Gastroesophageal sphincter (tissue), 4 donors: ENCODE results near the gene ZMIZ2. TPM values are rescaled to one million over a fixed set of nuclear protein-coding genes. Genes with fewer than 3 reads are reported as not detected.
"Not testable (repeated sequence)": the region's sequence is repeated elsewhere in the genome, so short reads cannot be mapped to it uniquely, and the experiment has no call there.

Experiments used
- ATAC-seq: fragments of 150-250 bp; one replicate; pipeline ENCODE4 v1.9.1; 2016; ENCODE audit warnings: mild to moderate bottlenecking, moderate library complexity
- H3K27ac ChIP-seq, 4 donors: fragments of 200-600 bp; sonication (generic) in 3 of 4; 1 replicate in 3 of 4; 2 replicates in 1 of 4; pipeline ENCODE4 v1.5.1; 2016 to 2019
- H3K27me3 ChIP-seq: fragments of 200-600 bp; sonication (generic); one replicate; pipeline ENCODE4 v1.5.1; 2019
- H3K36me3 ChIP-seq, 2 donors: fragments of 200-600 bp; sonication (generic); one replicate each; pipeline ENCODE4 v1.5.1; 2019; ENCODE audit warnings: control low read depth in 1 of 2
- H3K4me1 ChIP-seq, 3 donors: fragments of 200-600 bp; sonication (generic); 1 replicate in 2 of 3; 2 replicates in 1 of 3; pipeline ENCODE4 v1.5.1; 2016 to 2019; ENCODE audit warnings: control low read depth in 2 of 3
- H3K4me3 ChIP-seq, 2 donors: fragments of 200-600 bp; sonication (generic); one replicate each; pipeline ENCODE4 v1.5.1; 2019; ENCODE audit warnings: mild to moderate bottlenecking in 1 of 2, moderate library complexity in 1 of 2
- H3K9me3 ChIP-seq, 3 donors: fragments of 200-600 bp; sonication (generic); one replicate each; pipeline ENCODE4 v1.5.1; 2017 to 2019; ENCODE audit warnings: control low read depth in 2 of 3
- CTCF ChIP-seq, 4 experiments: fragments of 200-600 bp in 2 of 4; fragments of 450-650 bp in 2 of 4; sonication (generic) in 1 of 4; IDR thresholded peaks; one replicate each; pipeline ENCODE4 v1.5.1; 2017 to 2019; ENCODE audit warnings: antibody characterized with exemption in 4 of 4, mild to moderate bottlenecking in 2 of 4, moderate library complexity in 2 of 4
- EP300 ChIP-seq: sonication (generic); formaldehyde crosslinking; IDR thresholded peaks from one replicate; pipeline ENCODE4 v1.6.1; 2017; ENCODE audit warnings: antibody characterized with exemption, mild to moderate bottlenecking
- POLR2A ChIP-seq, 2 donors: fragments of 450-650 bp; IDR thresholded peaks; one replicate each; pipeline ENCODE4 v1.6.1; 2017; ENCODE audit warnings: antibody characterized with exemption in 2 of 2, mild to moderate bottlenecking in 2 of 2, moderate library complexity in 1 of 2
- POLR2AphosphoS5 ChIP-seq: sonication (generic); formaldehyde crosslinking; IDR thresholded peaks from one replicate; pipeline ENCODE4 v1.6.1; 2017; ENCODE audit warnings: antibody characterized with exemption
- WGBS, 2 donors: methylation state at CpG; one replicate each; pipeline ENCODE4 v1.1.5; 2018; ENCODE audit warnings: low coverage in 1 of 2; 5-methylcytosine and 5-hydroxymethylcytosine counted together
- total RNA-seq, 4 donors: library from RNA; depleted of rRNA; stranded (reverse); fragments of >200 nt; gene quantifications; one replicate each; pipeline ENCODE4 v1.1.0, GENCODE V29; 2016

The ZMIZ2 gene
- total RNA-seq: 10 to 100 TPM; 12.7 to 28.0 (median 20.5) TPM

DNA sequence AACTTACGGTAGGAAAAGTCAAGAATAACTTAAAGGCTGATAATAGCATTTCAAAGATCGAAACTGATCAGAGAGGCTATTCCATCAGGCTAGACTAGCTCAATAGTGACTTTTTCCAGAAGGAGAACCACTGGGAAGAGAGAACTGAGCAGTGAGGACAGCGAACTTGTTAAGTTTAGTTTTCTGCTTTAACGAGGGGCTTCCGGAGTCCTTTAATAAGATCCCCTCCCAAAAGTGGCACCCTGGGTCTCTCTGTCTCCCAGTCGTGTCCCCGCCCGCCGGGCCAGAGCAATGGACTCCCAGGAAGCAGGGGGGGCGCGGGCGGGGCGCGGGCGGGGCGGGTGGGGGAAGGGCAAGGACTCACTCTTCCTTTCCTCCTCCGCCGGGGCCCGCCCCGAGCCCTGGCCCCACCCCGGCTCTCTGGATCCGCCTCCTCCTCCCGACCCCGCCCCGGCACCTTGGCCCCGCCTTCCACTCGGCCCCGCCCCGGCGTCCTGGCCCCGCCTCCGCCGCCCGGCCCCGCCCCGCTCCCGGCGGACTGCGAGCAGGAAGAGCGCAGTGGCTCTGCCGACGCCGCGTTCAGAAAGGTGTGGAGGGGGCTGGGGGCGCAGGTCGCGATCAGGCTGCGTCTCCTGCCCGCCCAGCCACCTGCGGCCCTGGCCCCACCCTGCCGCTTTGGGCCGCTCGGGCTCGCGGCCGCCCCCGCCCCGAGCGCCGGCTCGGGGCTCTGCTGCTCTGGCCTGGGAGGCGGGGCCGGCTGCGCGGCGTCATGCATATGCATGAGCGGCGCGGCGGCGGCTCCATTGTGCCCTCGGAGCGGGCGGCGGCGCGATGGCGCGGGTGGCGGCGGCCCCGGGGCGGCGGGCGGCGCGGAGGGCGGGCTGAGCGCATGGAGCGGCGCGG lies at the start of gene ZMIZ2:
ZMIZ2 (plus strand) TSS at position 803 of the 903 bp plus-strand sequence. CDS start 7,403 bp downstream, outside the sequence.
- TF ChIP-seq EP300: no peak
- peak; percentile 69 to 70 for TF ChIP-seq POLR2A (IDR thresholded peaks at IDR 0.05)
- peak; percentile 46 for TF ChIP-seq POLR2AphosphoS5
- TF ChIP-seq CTCF (IDR thresholded peaks at IDR 0.05): no peak
- Histone ChIP-seq H3K27me3 (no peaks in the 10 kb centered on the region), H3K36me3 (peaks cover 0 to 7% of the 10 kb centered on the region in 2 donors), H3K4me1 (peaks cover 0 to 43% (median 16%) of the 10 kb centered on the region in 3 donors), H3K27ac (peak within 1 kb of the TSS; percentile 82 to 99 (median 96)), H3K9me3 (no peaks in the 10 kb centered on the region), H3K4me3 (peak within 1 kb of the TSS; percentile 85 to 92)
- WGBS, 2 donors: 4 to 7% methylated on average over 4 to 5 of the region's 92 CpGs
- peak; percentile 95 for ATAC-seq

GRCh38 chr7:44699598-44699997 lies 49.0 kb upstream of the ZMIZ2 start:
- H3K36me3 ChIP-seq: peaks cover 0 to 100% of the 10 kb centered on the region in 2 donors
- not testable (repeated sequence) for H3K9me3 ChIP-seq, H3K4me1 ChIP-seq, H3K27me3 ChIP-seq, H3K4me3 ChIP-seq, H3K27ac ChIP-seq, ATAC-seq
- WGBS, 2 donors: 79 to 82% methylated on average over 2 of the region's 2 CpGs

DNA sequence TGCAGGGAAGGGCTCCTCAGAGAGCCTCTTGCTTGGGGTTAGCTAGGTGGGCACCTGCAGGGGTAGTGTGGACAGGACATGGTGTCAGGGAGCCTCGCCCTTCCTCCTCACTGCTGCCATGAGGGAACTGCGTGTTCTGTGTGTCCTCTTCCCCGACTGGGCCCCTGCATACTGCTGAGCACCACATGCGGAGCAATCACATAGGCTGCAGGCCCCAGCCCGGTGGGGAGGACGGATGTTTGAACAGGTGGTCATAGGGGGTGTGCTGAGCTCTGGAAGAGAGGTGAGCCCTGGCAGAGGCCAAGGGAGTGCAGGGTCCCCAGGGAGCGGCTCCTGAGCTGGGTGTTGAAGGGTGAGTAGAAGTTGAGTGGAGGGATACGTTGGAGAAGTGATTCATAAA lies 48.3 kb upstream of the ZMIZ2 start:
- no peak overlapping the region for H3K27ac ChIP-seq
- no peaks in the 10 kb centered on the region for H3K9me3 ChIP-seq
- TF ChIP-seq EP300 (no peak), POLR2AphosphoS5 (no peak), CTCF (IDR thresholded peaks at IDR 0.05) (no peak), POLR2A (IDR thresholded peaks at IDR 0.05) (no peak)
- H3K36me3 ChIP-seq: peaks cover 0 to 95% of the 10 kb centered on the region in 2 donors
- H3K4me3 ChIP-seq: no peak overlapping the region
- H3K4me1 ChIP-seq: no peaks in the 10 kb centered on the region
- no peaks in the 10 kb centered on the region for H3K27me3 ChIP-seq
- whole genome bisulfite sequencing, 2 donors: 79 to 90% methylated on average over 2 of the region's 8 CpGs
- ATAC-seq: no peak

DNA sequence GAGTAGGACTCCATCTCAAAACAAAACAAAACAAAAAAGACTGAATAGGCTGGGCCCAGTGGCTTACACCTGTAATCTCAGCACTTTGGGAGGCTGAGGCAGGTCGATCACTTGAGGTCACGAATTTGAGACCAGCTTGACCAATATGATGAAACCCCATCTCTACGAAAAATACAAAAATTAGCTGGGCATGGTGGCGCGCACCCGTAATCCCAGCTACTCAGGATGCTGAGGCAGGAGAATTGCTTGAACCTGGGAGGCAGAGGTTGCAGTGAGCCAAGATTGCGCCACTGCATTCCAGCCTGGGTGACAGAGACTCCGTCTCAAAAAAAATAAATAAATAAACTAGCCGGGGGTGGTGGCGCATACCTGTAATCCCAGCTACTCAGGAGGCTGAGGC lies 45.3 kb upstream of the ZMIZ2 start:
- not testable (repeated sequence) for H3K27ac ChIP-seq, H3K9me3 ChIP-seq

DNA sequence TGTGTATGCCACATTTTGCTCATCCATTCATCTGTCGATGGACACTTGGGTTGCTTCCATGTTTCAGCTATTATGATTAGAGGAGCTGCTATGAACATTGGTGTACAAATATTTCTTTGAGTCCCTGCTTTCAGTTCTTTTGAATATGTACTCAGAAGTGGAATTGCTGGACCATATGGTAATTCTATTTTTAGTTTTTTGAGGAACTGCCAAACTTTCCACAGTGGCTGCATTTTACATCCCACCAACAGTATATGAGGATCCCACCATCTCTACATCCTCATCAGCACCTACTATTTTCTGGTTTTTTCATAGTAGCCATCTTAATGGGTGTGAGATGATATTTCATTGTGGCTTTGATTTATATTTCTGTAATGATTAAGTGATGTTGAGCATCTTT lies 44.7 kb upstream of the ZMIZ2 start:
- Histone ChIP-seq H3K27ac (no peak overlapping the region), H3K27me3 (no peaks in the 10 kb centered on the region), H3K4me3 (no peak overlapping the region), H3K36me3 (peaks cover 0 to 94% of the 10 kb centered on the region in 2 donors), H3K9me3 (no peaks in the 10 kb centered on the region), H3K4me1 (no peaks in the 10 kb centered on the region)
- TF ChIP-seq POLR2AphosphoS5 (no peak), CTCF (IDR thresholded peaks at IDR 0.05) (no peak), POLR2A (IDR thresholded peaks at IDR 0.05) (no peak), EP300 (no peak)
- no peak for ATAC-seq
- WGBS, 2 donors: 30 to 50% methylated on average over 1 of the region's 1 CpG

More for the DNA sequence above, 45.3 kb upstream of the ZMIZ2 start:
- H3K36me3 ChIP-seq: peaks cover 0 to 94% of the 10 kb centered on the region in 2 donors
- not testable (repeated sequence) for H3K4me3 ChIP-seq, ATAC-seq, H3K4me1 ChIP-seq, H3K27me3 ChIP-seq
- WGBS, 2 donors: 94 to 95% methylated on average over 2 to 10 of the region's 10 CpGs

- Histone ChIP-seq H3K4me3 (no peak overlapping the region), H3K9me3 (no peaks in the 10 kb centered on the region), H3K27me3 (no peaks in the 10 kb centered on the region), H3K36me3 (peaks cover 0 to 92% of the 10 kb centered on the region in 2 donors), H3K4me1 (no peaks in the 10 kb centered on the region), H3K27ac (no peak overlapping the region)
- no peak for ATAC-seq
- TF ChIP-seq CTCF (IDR thresholded peaks at IDR 0.05) (no peak), POLR2AphosphoS5 (no peak), EP300 (no peak), POLR2A (IDR thresholded peaks at IDR 0.05) (no peak)
- 97 to 100% methylated on average over 3 of the region's 3 CpGs for WGBS, 2 donors
Observed at GRCh38 chr7:44705434-44705833, 43.2 kb upstream of the ZMIZ2 start.
